CD4-positive, alpha-beta memory T cell (primary cell): ENCODE results near the gene PDE6B. TPM values are rescaled to one million over a fixed set of nuclear protein-coding genes. Genes with fewer than 3 reads are reported as not detected.
A peak's percentile ranks its signal among the peaks of the same experiment; 100 is the strongest.
"Not testable (repeated sequence)": the region's sequence is repeated elsewhere in the genome, so short reads cannot be mapped to it uniquely, and the experiment has no call there.

ENCODE experiments used
- CTCF ChIA-PET: fragments of 350-600 bp; sonication (Branson Sonifier 250); formaldehyde crosslinking; loops from one replicate; lab custom pipeline; 2021; ENCODE audit warnings: inconsistent platforms; ENCODE audit not compliant: partially characterized antibody; lab: Charles Lee
- POLR2A ChIA-PET: fragments of 350-600 bp; sonication (Branson Sonifier 250); formaldehyde crosslinking; loops from one replicate; lab custom pipeline; 2021; ENCODE audit not compliant: partially characterized antibody; lab: Charles Lee
- DNase-seq, 5 donors: peaks; one replicate each; pipeline versions ENCODE4 v3.0.0 to v3.0.0-alpha.2; 2020 to 2022; ENCODE audit warnings: mixed read lengths in 1 of 5
- H3K27ac ChIP-seq: one replicate; pipeline ENCODE4 v1.7.0; 2013; ENCODE audit warnings: low read depth, low read length
- H3K27me3 ChIP-seq: 2 replicates; pipeline ENCODE4 v1.7.0; 2013; ENCODE audit warnings: mild to moderate bottlenecking, low read length, moderate library complexity; ENCODE audit not compliant: insufficient read depth
- H3K36me3 ChIP-seq: 2 replicates; pipeline ENCODE4 v1.7.0; 2013; ENCODE audit warnings: mild to moderate bottlenecking, low read length, moderate library complexity; ENCODE audit not compliant: insufficient read depth
- H3K4me1 ChIP-seq: 2 replicates; pipeline ENCODE4 v1.7.0; 2013; ENCODE audit warnings: mild to moderate bottlenecking, low read length, moderate library complexity; ENCODE audit not compliant: insufficient read depth
- H3K4me3 ChIP-seq, 2 donors: one replicate each; pipeline ENCODE4 v1.7.0; 2013; ENCODE audit warnings: low read length in 2 of 2, mild to moderate bottlenecking in 1 of 2
- H3K9me3 ChIP-seq, 2 donors: one replicate each; pipeline ENCODE4 v1.7.0; 2013; ENCODE audit warnings: low read length in 2 of 2, control low read depth in 1 of 2; ENCODE audit not compliant: control insufficient read depth in 1 of 2
- H3K27ac Mint-ChIP-seq, 7 donors: one replicate each; pipeline ENCODE4 v1.8.0; 2020 to 2021; ENCODE audit warnings: mixed read lengths in 7 of 7, mild to moderate bottlenecking in 6 of 7, inconsistent platforms in 3 of 7, moderate library complexity in 3 of 7
- H3K27me3 Mint-ChIP-seq, 2 donors: one replicate each; pipeline ENCODE4 v1.8.0; 2020 to 2021; ENCODE audit warnings: mixed read lengths in 2 of 2
- H3K36me3 Mint-ChIP-seq, 2 donors: one replicate each; pipeline ENCODE4 v1.8.0; 2020 to 2021; ENCODE audit warnings: mixed read lengths in 2 of 2, inconsistent platforms in 1 of 2, mild to moderate bottlenecking in 1 of 2
- H3K4me1 Mint-ChIP-seq, 4 donors: one replicate each; pipeline ENCODE4 v1.8.0; 2020 to 2021; ENCODE audit warnings: mixed read lengths in 4 of 4, mild to moderate bottlenecking in 1 of 4
- H3K4me3 Mint-ChIP-seq, 8 donors: one replicate each; pipeline ENCODE4 v1.8.0; 2020 to 2021; ENCODE audit warnings: mixed read lengths in 8 of 8, mild to moderate bottlenecking in 7 of 8, moderate library complexity in 6 of 8, inconsistent platforms in 3 of 8
- H3K9me3 Mint-ChIP-seq, 8 donors: one replicate each; pipeline ENCODE4 v1.8.0; 2020 to 2021; ENCODE audit warnings: mixed read lengths in 8 of 8, mild to moderate bottlenecking in 5 of 8, inconsistent platforms in 3 of 8, moderate library complexity in 1 of 8
- intact Hi-C: fragments of 100-400 bp; cut with micrococcal nuclease; formaldehyde crosslinking; loops from one replicate; pipeline ENCODE4 v1.15.1; 2023
- polyA plus RNA-seq, 2 donors: library from polyadenylated mRNA; unstranded; fragments of 300-500 nt; fragmentation: Illumina TruSeq; gene quantifications; one replicate each; pipeline ENCODE4 v1.2.3, GENCODE V29; 2021
- total RNA-seq, 2 experiments: library from RNA; stranded (reverse); gene quantifications; one replicate each; pipeline ENCODE4 v1.2.3, GENCODE V29; 2021

Gene PDE6B
- total and polyA plus RNA-seq, 4 experiments from 2014 or later: 15.3 to 17.6 (median 15.7) TPM

DNA sequence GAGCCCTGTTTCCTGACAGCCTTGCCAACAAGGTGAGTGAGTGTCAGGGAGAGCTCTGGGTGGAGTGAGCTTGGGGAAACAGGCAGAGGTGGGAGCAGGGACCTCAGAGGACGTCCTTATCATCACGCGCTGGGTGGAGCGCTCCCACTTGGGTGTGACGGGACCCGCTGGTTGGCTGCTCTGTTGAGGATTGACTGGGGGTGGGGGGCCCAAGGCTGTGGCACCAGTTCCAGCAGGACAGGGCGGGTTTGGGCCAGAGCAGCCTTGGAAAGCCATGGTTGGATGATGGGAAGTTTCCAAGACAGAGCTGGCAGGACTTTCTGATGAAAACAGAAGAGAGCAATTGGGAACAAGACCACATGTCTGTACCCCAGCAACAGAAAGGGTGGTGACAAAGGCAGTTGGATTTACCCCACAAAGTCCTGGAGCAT lies 77.3 kb downstream of the PDE6B start:
- no peaks in the 10 kb centered on the region for H3K36me3 ChIP-seq
- H3K9me3 ChIP-seq: no peaks in the 10 kb centered on the region
- Mint-ChIP-seq H3K4me1 (peaks cover 8 to 26% (median 11%) of the 10 kb centered on the region in 4 donors), H3K27ac (peak overlapping the region in 3 of 7 donors; percentile 30 to 74 (median 52)), H3K9me3 (no peaks in the 10 kb centered on the region), H3K27me3 (no peaks in the 10 kb centered on the region), H3K36me3 (no peaks in the 10 kb centered on the region), H3K4me3 (peak overlapping the region in 2 of 8 donors; percentile 32 to 36)
- intact Hi-C loops: no loop called here
- H3K27me3 ChIP-seq: no peaks in the 10 kb centered on the region
- H3K4me3 ChIP-seq: no peak overlapping the region
- ChIA-PET POLR2A (no interaction called here), CTCF (no interaction called here)
- H3K4me1 ChIP-seq: peaks cover 24% of the 10 kb centered on the region
- DNase-seq: no peak
- H3K27ac ChIP-seq: no peak overlapping the region

GRCh38 chr4:703336-704197 lies 78.2 kb downstream of the PDE6B start:
- H3K9me3 Mint-ChIP-seq: no peaks in the 10 kb centered on the region
- H3K27ac ChIP-seq: no peak overlapping the region
- H3K27me3 ChIP-seq: no peaks in the 10 kb centered on the region
- no peak overlapping the region for H3K4me3 ChIP-seq
- no peaks in the 10 kb centered on the region for H3K36me3 ChIP-seq
- DNase-seq: no peak
- CTCF ChIA-PET: interaction anchor here (0.6 kb wide), 1 partner anchor 88 kb away, joined by 5 read pairs; no protein-coding TSS in a partner anchor
- H3K36me3 Mint-ChIP-seq: no peaks in the 10 kb centered on the region
- H3K27ac Mint-ChIP-seq: peak overlapping the region in 1 of 7 donors; percentile 51
- POLR2A ChIA-PET: no interaction called here
- peaks cover 30% of the 10 kb centered on the region for H3K4me1 ChIP-seq
- intact Hi-C loops: no loop called here
- no peaks in the 10 kb centered on the region for H3K9me3 ChIP-seq
- H3K4me3 Mint-ChIP-seq: no peak overlapping the region
- H3K4me1 Mint-ChIP-seq: peaks cover 8 to 28% (median 13%) of the 10 kb centered on the region in 4 donors
- H3K27me3 Mint-ChIP-seq: no peaks in the 10 kb centered on the region

- H3K27ac Mint-ChIP-seq: peak overlapping the region in 2 of 7 donors; percentile 4 to 36
- Histone ChIP-seq H3K4me3 (no peak overlapping the region), H3K4me1 (peaks cover 35% of the 10 kb centered on the region), H3K36me3 (no peaks in the 10 kb centered on the region), H3K27me3 (no peaks in the 10 kb centered on the region), H3K27ac (no peak overlapping the region), H3K9me3 (no peaks in the 10 kb centered on the region)
- ChIA-PET POLR2A (no interaction called here), CTCF (interaction anchor here (0.6 kb wide), 1 partner anchor 88 kb away, joined by 5 read pairs; no protein-coding TSS in a partner anchor)
- H3K4me1 Mint-ChIP-seq: peaks cover 10 to 28% (median 17%) of the 10 kb centered on the region in 4 donors
- no peaks in the 10 kb centered on the region for H3K36me3 Mint-ChIP-seq
- peak overlapping the region in 4 of 8 donors; percentile 26 to 84 (median 50) for H3K4me3 Mint-ChIP-seq
- intact Hi-C loops: no loop called here
- DNase-seq: no peak
- no peaks in the 10 kb centered on the region for H3K27me3 Mint-ChIP-seq
- H3K9me3 Mint-ChIP-seq: no peaks in the 10 kb centered on the region
These were observed 79.0 kb downstream of the PDE6B start for GRCh38 chr4:704198-704891.

DNA sequence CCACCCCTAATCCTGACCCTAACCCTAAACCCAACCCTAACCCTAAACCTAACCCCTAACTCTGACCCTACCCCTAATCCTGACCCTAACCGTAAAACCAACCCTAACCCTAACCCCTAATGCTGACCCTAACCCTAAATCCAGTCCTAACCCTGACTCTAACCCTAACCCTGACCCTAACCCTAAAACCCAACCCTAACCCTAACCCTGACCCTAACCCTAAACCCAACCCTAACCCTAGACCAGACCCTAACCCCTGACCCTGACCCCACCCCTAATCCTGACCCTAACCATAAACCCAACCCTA lies 79.6 kb downstream of the PDE6B start:
- Histone ChIP-seq H3K4me1 (peaks cover 29% of the 10 kb centered on the region), H3K27me3 (no peaks in the 10 kb centered on the region), H3K4me3 (peak overlapping the region; percentile 59 to 65), H3K9me3 (no peaks in the 10 kb centered on the region), H3K27ac (peak overlapping the region; percentile 93), H3K36me3 (no peaks in the 10 kb centered on the region)
- H3K36me3 Mint-ChIP-seq: no peaks in the 10 kb centered on the region
- ChIA-PET CTCF (no interaction called here), POLR2A (interaction anchor here (1.0 kb wide), 1 partner anchor 31 kb away, joined by 4 read pairs; the partner anchor contains the start of genes ATP5ME and MYL5)
- peak overlapping the region; percentile 48 to 94 (median 82) for H3K4me3 Mint-ChIP-seq
- no peaks in the 10 kb centered on the region for H3K9me3 Mint-ChIP-seq
- intact Hi-C loops: loop anchor here (1.0 kb wide), 2 partner anchors 31 to 77 kb away; partner anchors contain the start of genes ATP5ME and MYL5
- H3K4me1 Mint-ChIP-seq: peaks cover 9 to 26% (median 16%) of the 10 kb centered on the region in 4 donors
- H3K27me3 Mint-ChIP-seq: no peaks in the 10 kb centered on the region
- no peak for DNase-seq
- H3K27ac Mint-ChIP-seq: peak overlapping the region in 3 of 7 donors; percentile 70 to 77 (median 75)

DNA sequence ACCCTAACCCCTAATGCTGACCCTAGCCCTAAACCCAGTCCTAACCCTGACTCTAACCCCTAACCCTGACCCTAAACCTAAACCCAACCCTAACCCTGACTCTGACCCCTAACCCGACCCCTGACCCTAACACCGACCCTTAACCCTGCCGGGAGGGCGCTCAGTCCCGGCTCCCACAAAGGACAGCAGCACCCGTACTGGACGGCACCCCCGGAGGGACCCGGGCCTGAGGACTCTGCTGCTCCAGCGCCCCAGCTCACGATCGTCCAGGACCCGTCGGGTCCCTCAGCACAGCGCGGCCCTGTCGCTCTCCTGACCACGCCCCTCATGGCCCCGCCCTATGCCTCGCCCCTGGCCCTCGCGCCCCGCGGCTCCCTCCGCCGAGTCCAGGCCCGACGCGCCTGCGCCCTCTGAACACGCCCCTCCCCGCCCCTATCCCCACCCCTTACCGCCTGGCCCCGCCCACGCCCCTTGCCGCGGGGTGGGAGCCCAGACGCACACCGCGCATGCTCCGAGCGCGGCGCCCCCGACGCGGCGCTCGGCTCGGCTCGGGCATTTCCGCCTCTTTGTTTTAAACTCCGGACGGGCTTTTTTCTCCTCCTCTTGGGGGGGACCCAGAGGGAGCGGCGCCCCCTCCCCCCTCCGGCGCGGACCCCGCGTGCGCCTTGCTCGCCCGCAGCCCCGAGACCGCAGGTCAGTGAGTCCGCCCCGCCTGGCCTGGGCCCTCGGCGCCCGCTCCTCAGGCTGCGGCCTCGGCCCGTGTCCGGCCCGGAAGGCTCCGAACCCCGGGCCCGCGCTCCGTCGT lies 80.1 kb downstream of the PDE6B start, which contains the start of gene PCGF3:
Gene PCGF3, plus strand, starts transcription at position 555 of the 805 bp plus-strand sequence. CDS start 27,849 bp downstream, outside the sequence.
- ChIA-PET CTCF (no interaction called here), POLR2A (interaction anchor here (1.0 kb wide), 1 partner anchor 32 kb away, joined by 4 read pairs; the partner anchor contains the start of genes ATP5ME and MYL5)
- Histone ChIP-seq H3K4me1 (peaks cover 29% of the 10 kb centered on the region), H3K9me3 (no peaks in the 10 kb centered on the region), H3K4me3 (peak within 1 kb of the TSS; percentile 59 to 69), H3K27ac (peak within 1 kb of the TSS; percentile 93), H3K27me3 (no peaks in the 10 kb centered on the region), H3K36me3 (no peaks in the 10 kb centered on the region)
- intact Hi-C loops: loop anchor here (1.0 kb wide), 2 partner anchors 31 to 77 kb away; partner anchors contain the start of genes ATP5ME and MYL5
- Mint-ChIP-seq H3K27ac (peak within 1 kb of the TSS; percentile 69 to 90 (median 77)), H3K4me3 (peak within 1 kb of the TSS; percentile 79 to 94 (median 83)), H3K36me3 (peaks cover 0 to 2% of the 10 kb centered on the region in 2 donors), H3K9me3 (no peaks in the 10 kb centered on the region), H3K27me3 (no peaks in the 10 kb centered on the region), H3K4me1 (peaks cover 11 to 25% (median 19%) of the 10 kb centered on the region in 4 donors)
- peak; percentile 90 to 94 (median 92) for DNase-seq

DNA sequence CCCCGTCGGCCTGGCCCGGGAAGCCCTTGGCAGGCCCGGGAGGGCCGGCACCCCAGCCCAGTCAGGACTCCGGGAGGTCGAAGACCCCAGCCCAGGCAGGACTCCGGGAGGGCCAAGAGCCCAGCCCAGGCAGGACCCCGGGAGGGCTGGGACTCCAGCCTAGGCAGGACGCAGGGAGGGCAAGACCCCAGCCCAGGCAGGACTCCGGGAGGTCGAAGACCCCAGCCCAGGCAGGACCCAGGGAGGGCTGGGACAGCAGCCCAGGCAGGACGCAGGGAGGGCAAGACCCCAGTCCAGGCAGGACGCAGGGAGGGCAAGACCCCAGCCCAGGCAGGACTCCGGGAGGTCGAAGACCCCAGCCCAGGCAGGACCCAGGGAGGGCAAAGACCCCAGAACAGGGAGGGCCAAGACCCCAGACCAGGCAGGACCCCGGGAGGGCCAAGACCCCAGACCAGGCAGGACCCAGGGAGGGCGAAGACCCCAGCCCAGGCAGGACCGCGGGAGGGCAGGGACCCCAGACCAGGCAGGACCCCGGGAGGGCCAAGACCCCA lies 80.8 kb downstream of the PDE6B start:
- H3K36me3 Mint-ChIP-seq, H3K36me3 ChIP-seq, DNase-seq, H3K9me3 ChIP-seq, H3K9me3 Mint-ChIP-seq, H3K27ac Mint-ChIP-seq, H3K27me3 ChIP-seq, H3K27me3 Mint-ChIP-seq, POLR2A ChIA-PET, CTCF ChIA-PET, intact Hi-C loops: not testable (repeated sequence)
- H3K4me3 Mint-ChIP-seq: peak overlapping the region in 3 of 8 donors; percentile 5 to 86 (median 8)
- H3K4me1 Mint-ChIP-seq: peaks cover 11 to 32% (median 16%) of the 10 kb centered on the region in 4 donors
- Histone ChIP-seq H3K4me3 (peak overlapping the region; percentile 59 to 69), H3K27ac (peak overlapping the region; percentile 93), H3K4me1 (peaks cover 29% of the 10 kb centered on the region)
